NCI-H2196 (cell line): ENCODE results near the gene MASP1.

Experiments used
- DNase-seq: peaks from one replicate; lab custom pipeline; 2025; ENCODE audit not compliant: unreplicated experiment; lab: John Stamatoyannopoulos, UW

The MASP1 gene

GRCh38 chr3:187291512-187292132 is at the start of gene MASP1:
Gene MASP1 (minus strand): TSS chr3:187291737. CDS start chr3:187291632, 105 bp downstream.
- no peak for DNase-seq

GRCh38 chr3:187340578-187340977 is 49.0 kb upstream of the MASP1 start:
- no peak for DNase-seq

- DNase-seq: no peak
These were observed 44.8 kb upstream of the MASP1 start for GRCh38 chr3:187336322-187336721.

GRCh38 chr3:187334904-187335303 is 43.4 kb upstream of the MASP1 start:
- DNase-seq: no peak

- DNase-seq: no peak
These were observed 37.2 kb upstream of the MASP1 start for GRCh38 chr3:187328691-187329090.

- DNase-seq: no peak
These were observed 36.3 kb upstream of the MASP1 start for GRCh38 chr3:187327845-187328244.

- DNase-seq: no peak
These were observed 34.1 kb upstream of the MASP1 start for GRCh38 chr3:187325632-187326031.

GRCh38 chr3:187323091-187323490 is 31.6 kb upstream of the MASP1 start:
- no peak for DNase-seq

GRCh38 chr3:187322291-187322690 is 30.8 kb upstream of the MASP1 start:
- no peak for DNase-seq

- DNase-seq: no peak
These were observed 30.2 kb upstream of the MASP1 start for GRCh38 chr3:187321766-187322165.

- peak; percentile 64 for DNase-seq
These were observed 28.3 kb upstream of the MASP1 start for GRCh38 chr3:187319699-187320302.

- peak; percentile 68 for DNase-seq
These were observed 27.5 kb upstream of the MASP1 start for GRCh38 chr3:187318819-187319616.

- no peak for DNase-seq
These were observed 24.3 kb upstream of the MASP1 start for GRCh38 chr3:187315872-187316271.

GRCh38 chr3:187314176-187314575 is 22.6 kb upstream of the MASP1 start:
- DNase-seq: no peak

- DNase-seq: no peak
These were observed 19.5 kb upstream of the MASP1 start for GRCh38 chr3:187310954-187311470.

GRCh38 chr3:187310226-187310625 is 18.7 kb upstream of the MASP1 start:
- DNase-seq: no peak

GRCh38 chr3:187305881-187306280 is 14.3 kb upstream of the MASP1 start:
- no peak for DNase-seq

GRCh38 chr3:187299611-187300010 is 8.1 kb upstream of the MASP1 start:
- DNase-seq: no peak

GRCh38 chr3:187296911-187297310 is 5.4 kb upstream of the MASP1 start:
- DNase-seq: no peak

- DNase-seq: no peak
These were observed 4.5 kb upstream of the MASP1 start for GRCh38 chr3:187296058-187296457.

GRCh38 chr3:187295316-187296034 is 3.9 kb upstream of the MASP1 start:
- no peak for DNase-seq
